Measurements from ENCODE around the gene FRAT2. TPM values are rescaled to one million over a fixed set of nuclear protein-coding genes. Genes with fewer than 3 reads are reported as not detected.

Gene FRAT2
- total and polyA plus RNA-seq, 2 of the 13 experiments (the other 11 are each of a cell fraction or from before 2014, with no cell fraction given), result 7.2 to 14.1 TPM

DNA sequence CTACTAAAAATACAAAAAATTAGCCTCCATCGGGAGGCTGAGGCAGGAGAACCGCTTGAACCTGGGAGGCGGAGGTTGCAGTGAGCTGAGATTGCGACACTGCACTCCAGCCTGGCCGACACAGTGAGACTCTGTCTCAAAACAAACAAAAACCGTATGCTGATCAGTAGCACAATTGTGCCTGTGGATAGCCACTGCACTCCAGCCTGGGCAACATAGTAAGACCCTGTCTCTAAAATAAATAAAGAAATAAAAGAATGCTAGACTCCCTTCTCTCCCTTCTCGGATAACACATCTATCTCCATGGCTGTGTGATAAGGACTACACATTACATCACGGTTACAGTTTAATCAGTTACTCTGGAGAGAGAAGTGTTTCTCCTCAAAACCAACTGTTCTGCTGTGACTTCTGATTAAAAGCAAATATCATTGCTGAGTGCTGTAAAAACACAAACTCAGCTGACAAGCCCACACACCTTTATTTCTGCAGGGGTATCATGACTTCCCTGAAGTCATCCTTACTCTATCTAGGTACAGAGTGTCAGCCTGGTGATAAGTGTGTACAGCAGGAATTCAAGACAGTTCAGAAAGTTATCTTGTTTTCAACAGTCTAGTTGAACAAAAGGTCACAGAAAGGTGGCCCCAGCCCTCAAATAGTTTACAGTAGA lies 36.8 kb downstream of the FRAT2 start (continued):
- TF ChIP-seq CEBPB (IDR thresholded peaks at IDR 0.05; ENCODE audit: borderline replicate concordance, low read depth, low read length) (peak; percentile 83), DR1 (CRISPR knock-in tag; IDR thresholded peaks at IDR 0.05) (no peak), HOXA3 (CRISPR knock-in tag; IDR thresholded peaks at IDR 0.05) (0 out of 2 replicates have a peak, but pooled peaks have one; percentile 36), NBN (conservative IDR thresholded peaks at IDR 0.05) (no peak), JUND (CRISPR knock-in tag; IDR thresholded peaks at IDR 0.05) (no peak), ZBTB7B (CRISPR knock-in tag; IDR thresholded peaks at IDR 0.05) (no peak), ZNF556 (CRISPR knock-in tag; IDR thresholded peaks at IDR 0.05; ENCODE audit: borderline replicate concordance) (no peak), CHCHD3 (CRISPR knock-in tag; IDR thresholded peaks at IDR 0.05) (no peak), ZMYM3 (CRISPR knock-in tag; IDR thresholded peaks at IDR 0.05) (peak; percentile 99), SNAPC2 (CRISPR knock-in tag; IDR thresholded peaks at IDR 0.05) (no peak), PCBP2 (optimal IDR thresholded peaks at IDR 0.05; ENCODE audit: low read depth, low read length, poor library complexity, severe bottlenecking) (no peak), HMGA1 (CRISPR knock-in tag; conservative IDR thresholded peaks at IDR 0.05) (no peak), CBX2 (IDR thresholded peaks at IDR 0.05; ENCODE audit: low read depth, low read length) (no peak), CBX2 (CRISPR knock-in tag; IDR thresholded peaks at IDR 0.05; ENCODE audit: low read depth) (no peak), ZSCAN21 (CRISPR knock-in tag; IDR thresholded peaks at IDR 0.05; ENCODE audit: borderline replicate concordance) (no peak), CENPX (CRISPR knock-in tag; IDR thresholded peaks at IDR 0.05) (no peak), KDM4B (CRISPR knock-in tag; IDR thresholded peaks at IDR 0.05) (no peak), MEF2D (CRISPR knock-in tag; IDR thresholded peaks at IDR 0.05) (no peak), DNMT3B (CRISPR knock-in tag; conservative IDR thresholded peaks at IDR 0.05) (no peak), NR1H2 (CRISPR knock-in tag; IDR thresholded peaks at IDR 0.05; ENCODE audit: borderline replicate concordance, low read depth) (no peak), EEA1 (CRISPR knock-in tag; IDR thresholded peaks at IDR 0.05; ENCODE audit: borderline replicate concordance) (no peak), ZNF782 (CRISPR knock-in tag; IDR thresholded peaks at IDR 0.05; ENCODE audit: borderline replicate concordance) (no peak), IKZF4 (CRISPR knock-in tag; IDR thresholded peaks at IDR 0.05; ENCODE audit: borderline replicate concordance, low read depth, not compliant biosample characterization) (no peak), SNAI1 (CRISPR knock-in tag; IDR thresholded peaks at IDR 0.05; ENCODE audit: borderline replicate concordance) (no peak), HDAC2 (CRISPR knock-in tag; IDR thresholded peaks at IDR 0.05) (peak; percentile 79; the same call in 1 of the 2 replicates), RXRA (CRISPR knock-in tag; IDR thresholded peaks at IDR 0.05) (0 out of 2 replicates have a peak, but pooled peaks have one; percentile 35)
- TF ChIP-seq, protein P1, sequence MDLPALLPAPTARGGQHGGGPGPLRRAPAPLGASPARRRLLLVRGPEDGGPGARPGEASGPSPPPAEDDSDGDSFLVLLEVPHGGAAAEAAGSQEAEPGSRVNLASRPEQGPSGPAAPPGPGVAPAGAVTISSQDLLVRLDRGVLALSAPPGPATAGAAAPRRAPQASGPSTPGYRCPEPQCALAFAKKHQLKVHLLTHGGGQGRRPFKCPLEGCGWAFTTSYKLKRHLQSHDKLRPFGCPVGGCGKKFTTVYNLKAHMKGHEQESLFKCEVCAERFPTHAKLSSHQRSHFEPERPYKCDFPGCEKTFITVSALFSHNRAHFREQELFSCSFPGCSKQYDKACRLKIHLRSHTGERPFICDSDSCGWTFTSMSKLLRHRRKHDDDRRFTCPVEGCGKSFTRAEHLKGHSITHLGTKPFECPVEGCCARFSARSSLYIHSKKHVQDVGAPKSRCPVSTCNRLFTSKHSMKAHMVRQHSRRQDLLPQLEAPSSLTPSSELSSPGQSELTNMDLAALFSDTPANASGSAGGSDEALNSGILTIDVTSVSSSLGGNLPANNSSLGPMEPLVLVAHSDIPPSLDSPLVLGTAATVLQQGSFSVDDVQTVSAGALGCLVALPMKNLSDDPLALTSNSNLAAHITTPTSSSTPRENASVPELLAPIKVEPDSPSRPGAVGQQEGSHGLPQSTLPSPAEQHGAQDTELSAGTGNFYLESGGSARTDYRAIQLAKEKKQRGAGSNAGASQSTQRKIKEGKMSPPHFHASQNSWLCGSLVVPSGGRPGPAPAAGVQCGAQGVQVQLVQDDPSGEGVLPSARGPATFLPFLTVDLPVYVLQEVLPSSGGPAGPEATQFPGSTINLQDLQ (CRISPR knock-in tag; IDR thresholded peaks at IDR 0.05), result no peak
- TF ChIP-seq, protein P2, sequence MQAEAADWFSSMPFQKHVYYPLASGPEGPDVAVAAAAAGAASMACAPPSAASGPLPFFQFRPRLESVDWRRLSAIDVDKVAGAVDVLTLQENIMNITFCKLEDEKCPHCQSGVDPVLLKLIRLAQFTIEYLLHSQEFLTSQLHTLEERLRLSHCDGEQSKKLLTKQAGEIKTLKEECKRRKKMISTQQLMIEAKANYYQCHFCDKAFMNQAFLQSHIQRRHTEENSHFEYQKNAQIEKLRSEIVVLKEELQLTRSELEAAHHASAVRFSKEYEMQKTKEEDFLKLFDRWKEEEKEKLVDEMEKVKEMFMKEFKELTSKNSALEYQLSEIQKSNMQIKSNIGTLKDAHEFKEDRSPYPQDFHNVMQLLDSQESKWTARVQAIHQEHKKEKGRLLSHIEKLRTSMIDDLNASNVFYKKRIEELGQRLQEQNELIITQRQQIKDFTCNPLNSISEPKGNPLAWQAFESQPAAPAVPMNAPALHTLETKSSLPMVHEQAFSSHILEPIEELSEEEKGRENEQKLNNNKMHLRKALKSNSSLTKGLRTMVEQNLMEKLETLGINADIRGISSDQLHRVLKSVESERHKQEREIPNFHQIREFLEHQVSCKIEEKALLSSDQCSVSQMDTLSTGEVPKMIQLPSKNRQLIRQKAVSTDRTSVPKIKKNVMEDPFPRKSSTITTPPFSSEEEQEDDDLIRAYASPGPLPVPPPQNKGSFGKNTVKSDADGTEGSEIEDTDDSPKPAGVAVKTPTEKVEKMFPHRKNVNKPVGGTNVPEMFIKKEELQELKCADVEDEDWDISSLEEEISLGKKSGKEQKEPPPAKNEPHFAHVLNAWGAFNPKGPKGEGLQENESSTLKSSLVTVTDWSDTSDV (CRISPR knock-in tag; IDR thresholded peaks at IDR 0.05), result no peak
